GM12878 (cell line): ENCODE measurements around the gene FCRLA. TPM values are rescaled to one million over a fixed set of nuclear protein-coding genes. Genes with fewer than 3 reads are reported as not detected.

Source experiments
- BRCA1 ChIP-seq: IDR thresholded peaks from 2 replicates; pipeline ENCODE4 v1.6.1; 2011; ENCODE audit warnings: low read depth, low read length, improper control_type of control experiment
- DPF2 ChIP-seq: fragments of 450-650 bp; IDR thresholded peaks from 2 replicates; pipeline ENCODE4 v1.6.1; 2017; ENCODE audit warnings: mild to moderate bottlenecking
- E2F4 ChIP-seq: IDR thresholded peaks from 2 replicates; pipeline ENCODE4 v1.6.1; 2012; ENCODE audit warnings: low read depth, low read length, improper control_type of control experiment
- NR2F1 ChIP-seq: fragments of 450-650 bp; conservative IDR thresholded peaks from 2 replicates; pipeline ENCODE4 v1.6.1; 2017; ENCODE audit warnings: mild to moderate bottlenecking
- TAF1 ChIP-seq: IDR thresholded peaks from 2 replicates; pipeline ENCODE4 v1.6.1; 2011; ENCODE audit warnings: mild to moderate bottlenecking, low read depth, low read length, borderline replicate concordance
- TCF3 ChIP-seq: IDR thresholded peaks from 2 replicates; pipeline ENCODE4 v1.6.1; 2012; ENCODE audit warnings: low read depth, mild to moderate bottlenecking, low read length, borderline replicate concordance; ENCODE audit not compliant: insufficient read depth
- WRNIP1 ChIP-seq: IDR thresholded peaks from 2 replicates; pipeline ENCODE4 v1.6.1; 2011; ENCODE audit warnings: low read depth, low read length, improper control_type of control experiment, borderline replicate concordance
- YY1 ChIP-seq: IDR thresholded peaks from 2 replicates; pipeline ENCODE4 v1.6.1; 2011; ENCODE audit warnings: low read depth, mild to moderate bottlenecking, low read length
- ZNF217 ChIP-seq: fragments of 450-650 bp; IDR thresholded peaks from 2 replicates; pipeline ENCODE4 v1.6.1; 2017; ENCODE audit warnings: antibody characterized with exemption, mild to moderate bottlenecking
- polyA plus RNA-seq, 11 experiments: library from polyadenylated mRNA; depleted of rRNA in 4 of 11; unstranded in 6 of 11; stranded (reverse) in 5 of 11; fragments of >200 nt; fragmentation: Nextera tagmentation in 4 of 11; fragmentation: Illumina TruSeq in 1 of 11; extraction: Ambion mirVana in 4 of 11; extraction: Trizol in 1 of 11; gene quantifications; 1 replicate in 1 of 11; 2 replicates in 10 of 11; pipeline versions ENCODE4 v1.2.1 to v1.2.3, GENCODE V29; 2011 to 2016; ENCODE audit warnings: inconsistent platforms in 2 of 11, missing spikeins in 2 of 11, low read depth in 1 of 11
- total RNA-seq, 4 experiments: library from RNA; depleted of rRNA in 3 of 4; stranded (reverse); fragments of >200 nt in 3 of 4; fragmentation: Illumina TruSeq in 1 of 4; extraction: Trizol in 1 of 4; gene quantifications; 2 replicates each; pipeline versions ENCODE4 v1.2.1 to v1.2.3, GENCODE V29; 2013 to 2021
- TF ChIP-seq, protein P1 (sequence below): fragments of 450-650 bp; formaldehyde crosslinking; IDR thresholded peaks from 2 replicates; pipeline ENCODE4 v1.5.0; 2022; ENCODE audit warnings: mild to moderate bottlenecking, missing genetic modification characterization
- TF ChIP-seq, protein P2 (sequence below): fragments of 150-350 bp; IDR thresholded peaks from 2 replicates; pipeline ENCODE4 v1.6.1; 2014; ENCODE audit warnings: mild to moderate bottlenecking, low read depth, low read length
- TF ChIP-seq, protein P3 (sequence below): IDR thresholded peaks from 2 replicates; pipeline ENCODE4 v1.6.1; 2011; ENCODE audit warnings: low read depth, low read length, improper control_type of control experiment, borderline replicate concordance
- TF ChIP-seq, protein P4 (sequence below): IDR thresholded peaks from 2 replicates; pipeline ENCODE4 v1.6.1; 2011; ENCODE audit warnings: borderline replicate concordance, low read depth, mild to moderate bottlenecking, moderate library complexity, mixed read lengths, low read length; ENCODE audit not compliant: insufficient read depth; ENCODE audit errors: extremely low read length
- TF ChIP-seq, protein P5 (sequence below): fragments of 450-650 bp; IDR thresholded peaks from 2 replicates; pipeline ENCODE4 v1.6.1; 2017; ENCODE audit warnings: borderline replicate concordance

FCRLA gene
- total and polyA plus RNA-seq, 10 of the 15 experiments (the other 5 are each of a cell fraction or from before 2014, with no cell fraction given) = 130 to 714 (median 374) TPM

- TF ChIP-seq, protein P1, sequence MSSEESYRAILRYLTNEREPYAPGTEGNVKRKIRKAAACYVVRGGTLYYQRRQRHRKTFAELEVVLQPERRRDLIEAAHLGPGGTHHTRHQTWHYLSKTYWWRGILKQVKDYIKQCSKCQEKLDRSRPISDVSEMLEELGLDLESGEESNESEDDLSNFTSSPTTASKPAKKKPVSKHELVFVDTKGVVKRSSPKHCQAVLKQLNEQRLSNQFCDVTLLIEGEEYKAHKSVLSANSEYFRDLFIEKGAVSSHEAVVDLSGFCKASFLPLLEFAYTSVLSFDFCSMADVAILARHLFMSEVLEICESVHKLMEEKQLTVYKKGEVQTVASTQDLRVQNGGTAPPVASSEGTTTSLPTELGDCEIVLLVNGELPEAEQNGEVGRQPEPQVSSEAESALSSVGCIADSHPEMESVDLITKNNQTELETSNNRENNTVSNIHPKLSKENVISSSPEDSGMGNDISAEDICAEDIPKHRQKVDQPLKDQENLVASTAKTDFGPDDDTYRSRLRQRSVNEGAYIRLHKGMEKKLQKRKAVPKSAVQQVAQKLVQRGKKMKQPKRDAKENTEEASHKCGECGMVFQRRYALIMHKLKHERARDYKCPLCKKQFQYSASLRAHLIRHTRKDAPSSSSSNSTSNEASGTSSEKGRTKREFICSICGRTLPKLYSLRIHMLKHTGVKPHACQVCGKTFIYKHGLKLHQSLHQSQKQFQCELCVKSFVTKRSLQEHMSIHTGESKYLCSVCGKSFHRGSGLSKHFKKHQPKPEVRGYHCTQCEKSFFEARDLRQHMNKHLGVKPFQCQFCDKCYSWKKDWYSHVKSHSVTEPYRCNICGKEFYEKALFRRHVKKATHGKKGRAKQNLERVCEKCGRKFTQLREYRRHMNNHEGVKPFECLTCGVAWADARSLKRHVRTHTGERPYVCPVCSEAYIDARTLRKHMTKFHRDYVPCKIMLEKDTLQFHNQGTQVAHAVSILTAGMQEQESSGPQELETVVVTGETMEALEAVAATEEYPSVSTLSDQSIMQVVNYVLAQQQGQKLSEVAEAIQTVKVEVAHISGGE (CRISPR knock-in tag) = no peak
- TF ChIP-seq DPF2 = peak; percentile 81
- TF ChIP-seq, protein P2, sequence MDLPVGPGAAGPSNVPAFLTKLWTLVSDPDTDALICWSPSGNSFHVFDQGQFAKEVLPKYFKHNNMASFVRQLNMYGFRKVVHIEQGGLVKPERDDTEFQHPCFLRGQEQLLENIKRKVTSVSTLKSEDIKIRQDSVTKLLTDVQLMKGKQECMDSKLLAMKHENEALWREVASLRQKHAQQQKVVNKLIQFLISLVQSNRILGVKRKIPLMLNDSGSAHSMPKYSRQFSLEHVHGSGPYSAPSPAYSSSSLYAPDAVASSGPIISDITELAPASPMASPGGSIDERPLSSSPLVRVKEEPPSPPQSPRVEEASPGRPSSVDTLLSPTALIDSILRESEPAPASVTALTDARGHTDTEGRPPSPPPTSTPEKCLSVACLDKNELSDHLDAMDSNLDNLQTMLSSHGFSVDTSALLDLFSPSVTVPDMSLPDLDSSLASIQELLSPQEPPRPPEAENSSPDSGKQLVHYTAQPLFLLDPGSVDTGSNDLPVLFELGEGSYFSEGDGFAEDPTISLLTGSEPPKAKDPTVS = no peak
- TF ChIP-seq, protein P3, sequence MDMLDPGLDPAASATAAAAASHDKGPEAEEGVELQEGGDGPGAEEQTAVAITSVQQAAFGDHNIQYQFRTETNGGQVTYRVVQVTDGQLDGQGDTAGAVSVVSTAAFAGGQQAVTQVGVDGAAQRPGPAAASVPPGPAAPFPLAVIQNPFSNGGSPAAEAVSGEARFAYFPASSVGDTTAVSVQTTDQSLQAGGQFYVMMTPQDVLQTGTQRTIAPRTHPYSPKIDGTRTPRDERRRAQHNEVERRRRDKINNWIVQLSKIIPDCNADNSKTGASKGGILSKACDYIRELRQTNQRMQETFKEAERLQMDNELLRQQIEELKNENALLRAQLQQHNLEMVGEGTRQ = no peak
- peak; percentile 48; the same call in 1 of the 2 replicates for TF ChIP-seq NR2F1
- TF ChIP-seq TAF1 = peak; percentile 89; the same call in 1 of the 2 replicates
- TF ChIP-seq YY1 = peak; percentile 90
- no peak for TF ChIP-seq BRCA1
- TF ChIP-seq ZNF217 = no peak
- no peak for TF ChIP-seq WRNIP1
- TF ChIP-seq TCF3 = 0 out of 2 replicates have a peak, but pooled peaks have one; percentile 39
- TF ChIP-seq, protein P4, sequence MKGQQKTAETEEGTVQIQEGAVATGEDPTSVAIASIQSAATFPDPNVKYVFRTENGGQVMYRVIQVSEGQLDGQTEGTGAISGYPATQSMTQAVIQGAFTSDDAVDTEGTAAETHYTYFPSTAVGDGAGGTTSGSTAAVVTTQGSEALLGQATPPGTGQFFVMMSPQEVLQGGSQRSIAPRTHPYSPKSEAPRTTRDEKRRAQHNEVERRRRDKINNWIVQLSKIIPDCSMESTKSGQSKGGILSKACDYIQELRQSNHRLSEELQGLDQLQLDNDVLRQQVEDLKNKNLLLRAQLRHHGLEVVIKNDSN = no peak
- TF ChIP-seq E2F4 = no peak
- TF ChIP-seq, protein P5, sequence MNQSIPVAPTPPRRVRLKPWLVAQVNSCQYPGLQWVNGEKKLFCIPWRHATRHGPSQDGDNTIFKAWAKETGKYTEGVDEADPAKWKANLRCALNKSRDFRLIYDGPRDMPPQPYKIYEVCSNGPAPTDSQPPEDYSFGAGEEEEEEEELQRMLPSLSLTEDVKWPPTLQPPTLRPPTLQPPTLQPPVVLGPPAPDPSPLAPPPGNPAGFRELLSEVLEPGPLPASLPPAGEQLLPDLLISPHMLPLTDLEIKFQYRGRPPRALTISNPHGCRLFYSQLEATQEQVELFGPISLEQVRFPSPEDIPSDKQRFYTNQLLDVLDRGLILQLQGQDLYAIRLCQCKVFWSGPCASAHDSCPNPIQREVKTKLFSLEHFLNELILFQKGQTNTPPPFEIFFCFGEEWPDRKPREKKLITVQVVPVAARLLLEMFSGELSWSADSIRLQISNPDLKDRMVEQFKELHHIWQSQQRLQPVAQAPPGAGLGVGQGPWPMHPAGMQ = no peak
These were observed at the start of gene FCRLA (continued) for GRCh38 chr1:161706482-161707347.
